Amniotic stem cell (primary cell): Measurements from ENCODE around the gene CDH23.

Experiments used
- DNase-seq: peaks from one replicate; lab custom pipeline; 2025; lab: John Stamatoyannopoulos, UW

CDH23 gene

DNA sequence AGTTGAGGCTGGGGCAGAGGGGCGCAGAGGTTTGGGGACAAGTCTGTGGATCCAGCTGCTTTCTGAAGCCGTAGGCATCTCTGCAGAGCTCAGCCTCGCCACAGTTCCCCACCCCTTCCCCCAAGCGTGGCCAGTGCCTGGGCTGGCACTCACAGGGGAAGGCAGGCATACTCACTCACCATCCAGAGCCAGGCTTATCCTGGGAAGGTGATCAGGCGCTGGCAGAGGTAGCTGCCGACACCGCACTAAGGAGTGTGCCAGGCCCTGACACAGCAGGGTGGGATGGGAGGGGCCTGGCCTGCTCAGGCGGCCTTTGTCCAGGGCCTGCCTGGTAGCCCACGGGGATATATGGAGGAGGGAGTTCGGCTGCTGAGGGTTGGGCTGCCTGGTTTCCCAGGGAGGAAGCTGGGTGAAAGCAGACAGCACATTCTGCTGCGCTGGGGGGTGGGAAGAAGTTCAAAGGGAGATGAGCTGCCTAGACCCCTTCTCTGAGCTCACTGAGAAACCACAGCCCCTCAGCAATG lies 360.7 kb downstream of the CDH23 start:
- DNase-seq: no peak

- DNase-seq: no peak
These were observed 364.4 kb downstream of the CDH23 start for GRCh38 chr10:71761105-71761511.

GRCh38 chr10:71761541-71762113 lies 364.9 kb downstream of the CDH23 start:
- no peak for DNase-seq

DNA sequence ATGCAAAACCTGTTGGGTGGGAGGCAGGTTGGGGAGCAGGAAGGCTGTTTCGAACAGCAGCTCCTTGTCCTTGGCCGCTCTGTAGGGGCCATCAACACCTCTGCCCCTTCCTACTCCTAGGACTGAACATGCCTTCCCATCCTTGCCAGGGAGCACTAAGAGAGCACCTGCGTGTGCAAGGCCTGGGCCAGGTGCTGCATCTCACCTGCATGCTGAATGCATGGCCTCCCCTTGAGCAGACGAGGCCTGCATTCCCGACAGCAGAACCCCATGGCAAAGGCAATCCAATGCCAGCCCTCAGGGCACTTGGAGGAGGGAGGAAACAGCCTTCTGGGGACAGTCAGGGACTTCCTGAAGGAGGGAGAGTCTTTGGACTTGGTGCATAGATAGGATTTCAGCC lies 365.6 kb downstream of the CDH23 start:
- no peak for DNase-seq

DNA sequence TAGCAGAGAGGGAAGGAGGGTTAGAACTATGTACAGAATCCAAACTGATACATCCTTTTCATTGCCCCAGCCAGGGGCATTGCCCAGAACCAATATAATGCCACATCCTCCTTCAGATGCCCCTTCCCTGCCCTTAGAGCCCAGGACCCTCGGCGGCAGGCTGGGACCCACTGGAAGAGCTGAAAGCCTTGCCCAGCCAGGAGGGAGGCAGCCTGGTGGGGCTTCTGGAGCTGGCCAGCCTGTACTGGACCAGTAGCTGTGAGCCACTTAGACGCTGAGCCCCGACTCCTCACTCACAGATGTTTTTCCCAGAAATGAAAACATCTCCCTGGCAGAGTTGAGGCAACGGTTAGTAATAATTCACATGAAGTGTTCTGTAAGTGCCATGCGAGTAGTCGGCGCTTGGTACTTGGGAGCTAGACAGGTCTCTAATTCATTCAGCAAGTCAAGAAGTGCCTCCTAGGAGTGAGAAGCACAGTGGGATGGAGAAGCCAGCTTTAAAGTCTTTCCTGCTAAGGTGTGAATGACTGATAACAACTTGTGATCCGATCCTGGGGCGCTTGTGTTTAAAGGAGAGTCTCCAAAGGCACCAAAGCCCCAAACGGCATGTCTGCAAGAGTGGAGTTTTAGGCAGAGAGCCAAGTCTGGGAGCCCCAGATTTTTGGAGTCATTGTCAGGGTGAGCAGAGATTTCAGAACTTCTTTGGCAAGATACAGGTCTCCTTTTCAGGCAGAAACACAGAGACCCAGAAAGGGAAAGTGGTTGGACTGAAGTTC lies 366.8 kb downstream of the CDH23 start:
- no peak for DNase-seq

DNA sequence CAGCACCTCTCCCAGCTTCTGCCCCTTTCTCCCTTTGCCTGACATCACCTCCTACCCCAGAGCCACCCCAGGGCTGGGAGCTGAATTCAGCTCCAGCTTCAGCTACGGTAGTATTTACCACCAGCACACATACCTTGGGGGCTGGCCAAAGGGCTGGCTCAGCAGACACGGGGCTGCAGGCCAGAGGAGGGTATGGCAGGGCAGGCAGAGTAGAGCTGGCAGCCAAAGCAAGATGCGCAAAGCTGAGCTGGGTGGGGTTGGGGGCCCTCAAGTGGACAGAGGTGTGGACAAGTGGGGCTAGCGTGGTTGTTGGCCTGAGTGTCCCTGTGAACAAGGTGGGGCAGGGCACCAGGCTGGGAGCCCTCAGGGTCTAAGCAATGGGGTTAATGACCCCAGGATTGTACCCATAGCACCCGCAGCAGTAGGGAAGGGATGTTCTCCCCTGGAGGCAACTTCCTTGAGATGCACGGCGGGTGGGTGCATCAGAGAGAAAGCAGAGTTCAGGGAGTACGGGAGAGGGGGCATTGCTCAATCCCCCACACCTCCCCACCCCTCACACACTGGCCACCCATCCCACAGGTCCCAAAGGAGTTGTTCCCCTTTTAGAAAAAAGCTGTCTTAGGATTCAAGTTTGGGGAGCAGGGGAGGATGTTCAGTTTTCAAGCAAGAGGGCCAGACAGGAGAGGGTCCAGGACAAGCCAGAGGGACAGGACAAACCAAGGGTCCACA lies 368.6 kb downstream of the CDH23 start:
- DNase-seq: no peak

DNA sequence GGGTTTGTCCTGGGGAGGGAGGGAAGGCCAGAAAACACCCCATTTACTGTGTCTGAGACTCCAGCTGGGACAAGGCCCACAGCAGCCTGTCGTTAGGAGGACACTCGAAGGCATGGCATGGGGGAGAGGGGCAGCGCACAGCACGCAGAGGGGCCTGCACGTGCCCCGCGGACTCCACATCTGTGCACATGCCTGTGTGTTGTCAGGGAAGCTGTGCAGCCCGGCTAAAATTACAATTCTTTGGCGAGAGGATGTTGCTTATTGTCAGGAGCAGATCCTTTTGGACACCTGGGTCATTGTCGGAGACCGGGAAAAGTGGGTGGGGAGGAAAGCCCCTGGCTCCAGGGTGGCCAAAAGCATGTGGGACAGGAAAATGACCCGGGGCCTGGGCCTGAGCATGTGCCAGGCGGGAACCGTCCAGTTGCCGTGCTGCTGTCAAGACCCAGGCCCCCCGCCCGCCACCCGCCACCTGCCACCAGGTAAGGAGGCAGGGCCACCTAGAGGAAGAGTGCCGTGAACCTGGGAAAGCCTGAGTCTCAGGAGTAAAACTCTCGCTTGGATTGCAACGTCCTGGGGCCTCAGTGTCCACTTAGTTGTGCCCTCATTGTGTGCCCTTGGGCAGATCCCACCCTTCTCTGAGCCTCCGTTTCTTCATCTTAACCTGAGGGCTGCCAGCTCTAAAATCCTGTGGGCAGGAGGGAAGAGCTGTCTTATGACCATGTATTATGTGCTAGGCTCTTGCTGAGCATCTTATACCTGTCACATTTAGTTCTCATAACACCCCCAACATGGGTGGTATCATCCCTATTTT lies 369.4 kb downstream of the CDH23 start:
- DNase-seq: no peak

GRCh38 chr10:71766717-71767419 lies 370.1 kb downstream of the CDH23 start:
- peak; percentile 74 for DNase-seq

- no peak for DNase-seq
These were observed 370.8 kb downstream of the CDH23 start for GRCh38 chr10:71767420-71768035.

- DNase-seq: no peak
These were observed 372.6 kb downstream of the CDH23 start for GRCh38 chr10:71769279-71769823.

DNA sequence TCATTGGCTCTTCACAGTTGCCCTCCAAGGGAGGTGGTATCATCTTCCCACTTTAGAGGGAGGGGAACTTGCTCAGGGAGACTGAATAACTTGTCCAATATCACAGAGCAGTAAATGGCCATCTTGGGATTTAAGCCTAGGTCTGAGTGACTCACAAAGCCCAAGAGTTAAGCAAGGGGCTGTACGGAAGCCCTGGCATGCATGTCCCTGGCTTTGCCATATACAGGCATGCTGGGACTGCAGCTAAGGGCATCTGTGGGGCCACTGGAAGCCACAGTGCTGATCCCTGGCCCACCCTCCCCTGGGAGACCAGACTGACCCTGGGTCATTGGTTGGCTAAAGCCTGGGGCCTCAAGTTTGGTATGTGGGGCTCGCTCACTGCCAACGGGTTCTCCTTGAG lies 373.5 kb downstream of the CDH23 start:
- DNase-seq: no peak

GRCh38 chr10:71770789-71771188 lies 374.1 kb downstream of the CDH23 start:
- DNase-seq: no peak

- no peak for DNase-seq
These were observed 374.5 kb downstream of the CDH23 start for GRCh38 chr10:71771204-71771603.

- DNase-seq: peak; percentile 45
These were observed 375.3 kb downstream of the CDH23 start for GRCh38 chr10:71771821-71772617.

DNA sequence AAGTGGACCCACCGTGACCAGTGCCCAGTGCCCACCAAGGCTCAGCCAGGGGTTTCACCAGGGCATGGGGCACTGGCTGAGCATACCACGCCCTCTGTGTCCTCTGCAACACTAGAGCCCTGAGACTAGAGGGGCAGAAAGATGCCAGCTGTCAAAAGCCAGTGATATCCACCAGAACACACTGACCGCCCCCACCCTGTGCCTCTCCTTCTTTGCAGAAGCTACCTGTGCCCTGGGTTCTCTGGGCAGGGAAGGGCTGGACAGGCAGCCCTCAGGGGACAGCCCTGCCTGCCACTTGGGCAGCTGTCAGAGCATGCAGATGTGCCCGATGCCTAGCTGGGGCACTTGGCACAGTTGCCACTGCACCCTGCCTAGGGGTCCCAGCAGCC lies 376.1 kb downstream of the CDH23 start:
- DNase-seq: no peak

DNA sequence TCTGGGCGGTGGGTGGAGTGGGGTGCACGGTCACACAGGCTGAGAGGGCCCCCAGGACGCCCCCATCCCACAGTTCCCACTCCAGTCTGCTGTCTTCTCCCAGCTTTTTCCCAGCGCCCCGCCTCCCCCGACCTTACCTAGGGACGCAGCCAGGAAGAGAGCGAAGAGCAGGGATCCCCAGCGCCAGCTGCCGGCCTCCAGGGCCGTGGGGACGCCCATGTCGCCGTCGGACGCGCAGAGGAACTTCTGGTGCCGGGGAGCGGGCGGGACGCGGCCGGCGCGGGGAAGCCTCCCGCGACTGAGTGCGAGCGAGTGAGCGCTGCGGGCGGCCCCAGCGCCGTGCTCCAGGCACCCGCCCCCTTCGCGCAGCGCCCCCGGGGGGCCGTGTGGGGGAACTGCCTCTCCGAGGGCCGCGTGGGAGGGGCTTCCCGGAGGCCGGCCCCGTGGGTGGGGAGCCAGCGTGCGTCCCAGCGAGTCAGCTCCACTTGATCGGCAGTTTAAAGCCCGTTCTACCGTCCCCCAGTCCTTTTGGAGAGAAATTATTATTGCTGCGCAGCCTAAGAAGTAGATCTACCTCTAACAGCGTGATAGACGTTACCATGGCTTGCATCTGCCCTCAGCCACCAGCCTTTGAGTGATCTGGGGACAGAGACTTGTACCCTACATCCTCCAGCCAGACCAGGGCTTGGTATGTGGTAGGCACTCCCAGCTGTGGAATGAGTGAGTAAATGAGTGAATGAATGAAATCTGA lies 376.7 kb downstream of the CDH23 start, which contains the start of gene VSIR:
Gene VSIR (minus strand): TSS at position 300 of the 751 bp plus-strand sequence. CDS start 81 bp downstream, at position 219.
- DNase-seq: peak; percentile 34

DNA sequence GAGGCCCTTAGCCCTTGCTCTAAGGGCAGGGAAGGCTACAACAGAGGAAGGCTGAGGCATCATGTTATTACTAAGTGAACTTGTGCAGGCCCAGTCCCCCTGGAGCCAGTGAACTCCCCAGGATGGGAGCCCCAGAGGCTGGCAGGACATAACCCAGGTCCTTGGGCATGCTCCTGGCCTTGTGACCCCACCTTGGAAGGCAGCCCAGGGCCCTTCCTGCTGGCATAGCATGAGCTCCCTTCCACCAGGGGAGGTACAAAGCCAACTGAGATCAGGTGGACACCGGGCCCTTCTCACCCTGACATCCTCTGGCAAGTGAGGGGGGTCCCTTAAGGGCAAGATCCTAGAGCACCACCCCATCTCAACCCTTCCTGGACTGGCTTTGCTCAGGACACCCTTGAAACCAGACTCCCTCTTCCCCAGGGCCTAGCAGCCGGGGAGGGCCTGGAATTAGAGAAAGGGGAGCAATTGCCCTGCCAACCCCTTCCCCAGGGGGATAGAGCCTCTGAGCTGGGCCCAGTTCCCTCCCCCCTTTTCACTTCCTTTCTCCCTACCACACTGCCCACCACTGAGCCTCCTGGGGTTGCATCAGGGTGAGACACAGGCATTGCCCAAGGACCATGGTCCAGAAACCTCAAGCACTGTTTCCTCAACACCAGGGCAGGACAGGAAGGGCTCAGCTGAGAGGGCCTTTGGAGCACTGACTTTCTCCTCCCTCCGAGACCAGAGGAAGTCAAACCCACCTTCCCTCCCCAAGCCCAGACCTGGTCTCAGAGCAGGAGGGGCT lies 378.4 kb downstream of the CDH23 start:
- no peak for DNase-seq

- no peak for DNase-seq
These were observed 379.8 kb downstream of the CDH23 start for GRCh38 chr10:71776481-71776925.
